WTC11 (cell line): ENCODE data around the gene SLC15A2. TPM values are rescaled to one million over a fixed set of nuclear protein-coding genes. Genes with fewer than 3 reads are reported as not detected.

Experiments
- ATAC-seq: fragments of 200-7000 bp; cut with Tn5 transposase; 2 replicates; pipeline ENCODE4 v1.10.0; 2021; ENCODE audit warnings: mild to moderate bottlenecking, moderate library complexity
- CTCF ChIA-PET: fragments of 300-600 bp; sonication (Branson Sonifier 250); formaldehyde crosslinking; loops from one replicate; lab custom pipeline; 2021; ENCODE audit warnings: antibody characterized with exemption; lab: Charles Lee
- POLR2A ChIA-PET: fragments of 350-600 bp; sonication (Branson Sonifier 250); formaldehyde crosslinking; loops from one replicate; lab custom pipeline; 2021; ENCODE audit warnings: antibody characterized with exemption; lab: Charles Lee
- DNase-seq: peaks from one replicate; pipeline ENCODE4 v3.0.0; 2021; ENCODE audit warnings: low spot score
- H3K27ac Mint-ChIP-seq: 2 replicates; pipeline ENCODE4 v1.8.0; 2021; ENCODE audit warnings: mixed read lengths
- H3K27me3 Mint-ChIP-seq: 2 replicates; pipeline ENCODE4 v1.8.0; 2021; ENCODE audit warnings: low read depth, mild to moderate bottlenecking, moderate library complexity, mixed read lengths
- H3K36me3 Mint-ChIP-seq: 2 replicates; pipeline ENCODE4 v1.8.0; 2021; ENCODE audit warnings: mixed read lengths
- H3K4me1 Mint-ChIP-seq: 2 replicates; pipeline ENCODE4 v1.8.0; 2022; ENCODE audit warnings: mixed read lengths
- H3K4me3 Mint-ChIP-seq: 2 replicates; pipeline ENCODE4 v1.8.0; 2021; ENCODE audit warnings: mild to moderate bottlenecking, moderate library complexity, mixed read lengths
- H3K9me3 Mint-ChIP-seq: 2 replicates; pipeline ENCODE4 v1.8.0; 2021; ENCODE audit warnings: mixed read lengths
- ELF4 ChIP-seq: sonication (generic); formaldehyde crosslinking; IDR thresholded peaks from 2 replicates; pipeline ENCODE4 v1.8.1; 2022; ENCODE audit warnings: low read depth, mild to moderate bottlenecking, moderate library complexity, missing genetic modification reagents
- PREB ChIP-seq: sonication (generic); formaldehyde crosslinking; IDR thresholded peaks from 2 replicates; pipeline ENCODE4 v1.8.1; 2022; ENCODE audit warnings: mild to moderate bottlenecking, missing genetic modification reagents, moderate library complexity, borderline replicate concordance
- TP53 ChIP-seq: sonication (generic); formaldehyde crosslinking; IDR thresholded peaks from 2 replicates; pipeline ENCODE4 v1.8.1; 2023; ENCODE audit warnings: mild to moderate bottlenecking, missing genetic modification reagents
- ZNF416 ChIP-seq: fragments of 250-450 bp; sonication (Bioruptor Pico); IDR thresholded peaks from 2 replicates; pipeline ENCODE4 v1.9.0; 2021; ENCODE audit warnings: mild to moderate bottlenecking, inconsistent platforms
- total RNA-seq: library from RNA; stranded (reverse); gene quantifications from 3 replicates; pipeline ENCODE4 v1.2.3, GENCODE V29; 2021
- TF ChIP-seq, protein P1 (sequence below): sonication (generic); formaldehyde crosslinking; IDR thresholded peaks from 2 replicates; pipeline ENCODE4 v1.8.0; 2022; ENCODE audit warnings: mild to moderate bottlenecking, missing genetic modification reagents
- TF ChIP-seq, protein P2 (sequence below): sonication (generic); formaldehyde crosslinking; IDR thresholded peaks from 2 replicates; pipeline ENCODE4 v1.8.1; 2022; ENCODE audit warnings: missing genetic modification reagents, borderline replicate concordance
- TF ChIP-seq, protein P3 (sequence below): sonication (generic); formaldehyde crosslinking; IDR thresholded peaks from 2 replicates; pipeline ENCODE4 v1.8.1; 2023; ENCODE audit warnings: mild to moderate bottlenecking, missing genetic modification reagents, moderate library complexity
- TF ChIP-seq, protein P4 (sequence below): sonication (generic); formaldehyde crosslinking; IDR thresholded peaks from 2 replicates; pipeline ENCODE4 v1.8.0; 2022; ENCODE audit warnings: missing genetic modification reagents

The SLC15A2 gene
- total RNA-seq, 1 experiment from 2014 or later, result 2.4 TPM

DNA sequence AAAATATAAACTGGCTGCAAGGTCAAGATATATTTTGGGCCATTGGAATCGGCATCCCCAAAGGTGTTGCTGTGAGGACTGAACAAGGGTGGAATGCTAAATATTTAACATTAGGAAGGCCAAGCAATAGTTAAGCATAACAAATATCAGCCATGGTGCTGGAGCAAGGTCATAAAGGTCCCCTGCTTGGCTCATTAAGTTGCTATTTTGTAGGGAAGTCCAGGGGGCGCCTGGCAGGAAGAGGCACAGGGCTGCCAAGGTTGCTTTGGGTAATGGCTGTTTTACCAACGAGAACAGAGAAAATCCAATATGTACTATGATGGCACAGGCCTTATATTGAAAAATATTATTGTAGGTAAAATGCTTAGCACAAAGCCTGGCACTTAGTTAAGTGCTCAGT lies 62.2 kb downstream of the SLC15A2 start:
- Mint-ChIP-seq H3K4me3 (no peak overlapping the region), H3K9me3 (peaks cover 28% of the 10 kb centered on the region), H3K36me3 (peaks cover 7% of the 10 kb centered on the region), H3K27me3 (no peaks in the 10 kb centered on the region), H3K27ac (0 out of 2 replicates have a peak overlapping the region, but pooled peaks have one; percentile 75), H3K4me1 (peaks cover 29% of the 10 kb centered on the region)
- CTCF ChIA-PET, result interaction anchor here (1.0 kb wide), 1 partner anchor 39 kb away, joined by 4 read pairs; no protein-coding TSS in a partner anchor
- POLR2A ChIA-PET, result no interaction called here
- peak; percentile 90 for ATAC-seq
- DNase-seq, result peak; percentile 21
- TF ChIP-seq, protein P1, sequence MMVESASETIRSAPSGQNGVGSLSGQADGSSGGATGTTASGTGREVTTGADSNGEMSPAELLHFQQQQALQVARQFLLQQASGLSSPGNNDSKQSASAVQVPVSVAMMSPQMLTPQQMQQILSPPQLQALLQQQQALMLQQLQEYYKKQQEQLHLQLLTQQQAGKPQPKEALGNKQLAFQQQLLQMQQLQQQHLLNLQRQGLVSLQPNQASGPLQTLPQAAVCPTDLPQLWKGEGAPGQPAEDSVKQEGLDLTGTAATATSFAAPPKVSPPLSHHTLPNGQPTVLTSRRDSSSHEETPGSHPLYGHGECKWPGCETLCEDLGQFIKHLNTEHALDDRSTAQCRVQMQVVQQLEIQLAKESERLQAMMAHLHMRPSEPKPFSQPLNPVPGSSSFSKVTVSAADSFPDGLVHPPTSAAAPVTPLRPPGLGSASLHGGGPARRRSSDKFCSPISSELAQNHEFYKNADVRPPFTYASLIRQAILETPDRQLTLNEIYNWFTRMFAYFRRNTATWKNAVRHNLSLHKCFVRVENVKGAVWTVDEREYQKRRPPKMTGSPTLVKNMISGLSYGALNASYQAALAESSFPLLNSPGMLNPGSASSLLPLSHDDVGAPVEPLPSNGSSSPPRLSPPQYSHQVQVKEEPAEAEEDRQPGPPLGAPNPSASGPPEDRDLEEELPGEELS (CRISPR knock-in tag), result no peak
- TF ChIP-seq, protein P2, sequence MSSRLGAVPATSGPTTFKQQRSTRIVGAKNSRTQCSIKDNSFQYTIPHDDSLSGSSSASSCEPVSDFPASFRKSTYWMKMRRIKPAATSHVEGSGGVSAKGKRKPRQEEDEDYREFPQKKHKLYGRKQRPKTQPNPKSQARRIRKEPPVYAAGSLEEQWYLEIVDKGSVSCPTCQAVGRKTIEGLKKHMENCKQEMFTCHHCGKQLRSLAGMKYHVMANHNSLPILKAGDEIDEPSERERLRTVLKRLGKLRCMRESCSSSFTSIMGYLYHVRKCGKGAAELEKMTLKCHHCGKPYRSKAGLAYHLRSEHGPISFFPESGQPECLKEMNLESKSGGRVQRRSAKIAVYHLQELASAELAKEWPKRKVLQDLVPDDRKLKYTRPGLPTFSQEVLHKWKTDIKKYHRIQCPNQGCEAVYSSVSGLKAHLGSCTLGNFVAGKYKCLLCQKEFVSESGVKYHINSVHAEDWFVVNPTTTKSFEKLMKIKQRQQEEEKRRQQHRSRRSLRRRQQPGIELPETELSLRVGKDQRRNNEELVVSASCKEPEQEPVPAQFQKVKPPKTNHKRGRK, result no peak
- TF ChIP-seq ELF4 (CRISPR knock-in tag) (no peak), PREB (CRISPR knock-in tag) (no peak)
- TF ChIP-seq, protein P3, sequence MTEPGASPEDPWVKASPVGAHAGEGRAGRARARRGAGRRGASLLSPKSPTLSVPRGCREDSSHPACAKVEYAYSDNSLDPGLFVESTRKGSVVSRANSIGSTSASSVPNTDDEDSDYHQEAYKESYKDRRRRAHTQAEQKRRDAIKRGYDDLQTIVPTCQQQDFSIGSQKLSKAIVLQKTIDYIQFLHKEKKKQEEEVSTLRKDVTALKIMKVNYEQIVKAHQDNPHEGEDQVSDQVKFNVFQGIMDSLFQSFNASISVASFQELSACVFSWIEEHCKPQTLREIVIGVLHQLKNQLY (CRISPR knock-in tag), result no peak
- TF ChIP-seq, protein P4, sequence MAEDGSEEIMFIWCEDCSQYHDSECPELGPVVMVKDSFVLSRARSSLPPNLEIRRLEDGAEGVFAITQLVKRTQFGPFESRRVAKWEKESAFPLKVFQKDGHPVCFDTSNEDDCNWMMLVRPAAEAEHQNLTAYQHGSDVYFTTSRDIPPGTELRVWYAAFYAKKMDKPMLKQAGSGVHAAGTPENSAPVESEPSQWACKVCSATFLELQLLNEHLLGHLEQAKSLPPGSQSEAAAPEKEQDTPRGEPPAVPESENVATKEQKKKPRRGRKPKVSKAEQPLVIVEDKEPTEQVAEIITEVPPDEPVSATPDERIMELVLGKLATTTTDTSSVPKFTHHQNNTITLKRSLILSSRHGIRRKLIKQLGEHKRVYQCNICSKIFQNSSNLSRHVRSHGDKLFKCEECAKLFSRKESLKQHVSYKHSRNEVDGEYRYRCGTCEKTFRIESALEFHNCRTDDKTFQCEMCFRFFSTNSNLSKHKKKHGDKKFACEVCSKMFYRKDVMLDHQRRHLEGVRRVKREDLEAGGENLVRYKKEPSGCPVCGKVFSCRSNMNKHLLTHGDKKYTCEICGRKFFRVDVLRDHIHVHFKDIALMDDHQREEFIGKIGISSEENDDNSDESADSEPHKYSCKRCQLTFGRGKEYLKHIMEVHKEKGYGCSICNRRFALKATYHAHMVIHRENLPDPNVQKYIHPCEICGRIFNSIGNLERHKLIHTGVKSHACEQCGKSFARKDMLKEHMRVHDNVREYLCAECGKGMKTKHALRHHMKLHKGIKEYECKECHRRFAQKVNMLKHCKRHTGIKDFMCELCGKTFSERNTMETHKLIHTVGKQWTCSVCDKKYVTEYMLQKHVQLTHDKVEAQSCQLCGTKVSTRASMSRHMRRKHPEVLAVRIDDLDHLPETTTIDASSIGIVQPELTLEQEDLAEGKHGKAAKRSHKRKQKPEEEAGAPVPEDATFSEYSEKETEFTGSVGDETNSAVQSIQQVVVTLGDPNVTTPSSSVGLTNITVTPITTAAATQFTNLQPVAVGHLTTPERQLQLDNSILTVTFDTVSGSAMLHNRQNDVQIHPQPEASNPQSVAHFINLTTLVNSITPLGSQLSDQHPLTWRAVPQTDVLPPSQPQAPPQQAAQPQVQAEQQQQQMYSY (CRISPR knock-in tag), result no peak

GRCh38 chr3:121957674-121958415 lies 63.6 kb downstream of the SLC15A2 start:
- peaks cover 29% of the 10 kb centered on the region for H3K4me1 Mint-ChIP-seq
- TF ChIP-seq ZNF416, result no peak
- no peak for TF ChIP-seq TP53 (CRISPR knock-in tag)
- TF ChIP-seq, protein P4 (CRISPR knock-in tag), result no peak
- TF ChIP-seq, all 79 proteins: peak for 0
- ChIA-PET CTCF (interaction anchor here (1.0 kb wide), 1 partner anchor 38 kb away, joined by 5 read pairs; no protein-coding TSS in a partner anchor), POLR2A (no interaction called here)
- no peak for DNase-seq
- ATAC-seq, result no peak
- Mint-ChIP-seq H3K9me3 (peaks cover 30% of the 10 kb centered on the region), H3K27ac (no peak overlapping the region), H3K27me3 (no peaks in the 10 kb centered on the region), H3K4me3 (no peak overlapping the region), H3K36me3 (no peaks in the 10 kb centered on the region)
